HEK293 (cell line): ENCODE measurements around the gene SIX4.

Experiments
- CTCF ChIA-PET: fragments of 350-600 bp; formaldehyde crosslinking; extraction: SDS; loops from one replicate; lab custom pipeline; 2021; ENCODE audit warnings: antibody characterized with exemption; lab: Yijun Ruan, JAX
- POLR2A ChIA-PET: fragments of 300-600 bp; formaldehyde crosslinking; extraction: SDS; loops from one replicate; lab custom pipeline; 2020; ENCODE audit warnings: antibody characterized with exemption, inconsistent platforms; lab: Yijun Ruan, JAX
- H3K27ac ChIP-seq: fragments of 200-500 bp; sonication (Bioruptor generic); 2 replicates; pipeline ENCODE4 v1.5.1; 2014; ENCODE audit warnings: low read depth, low read length, control low read depth, inconsistent platforms; ENCODE audit errors: extremely low read depth
- H3K36me3 ChIP-seq, 2 experiments: fragments of 200-500 bp in 1 of 2; sonication (Bioruptor generic) in 1 of 2; 1 replicate in 1 of 2; 2 replicates in 1 of 2; pipeline ENCODE4 v1.5.1; 2014 to 2017; ENCODE audit warnings: inconsistent platforms in 2 of 2, low read length in 2 of 2; ENCODE audit not compliant: control insufficient read depth in 2 of 2, insufficient read depth in 1 of 2
- H3K4me1 ChIP-seq: fragments of 200-500 bp; sonication (Bioruptor generic); 2 replicates; pipeline ENCODE4 v1.5.1; 2014; ENCODE audit warnings: mild to moderate bottlenecking, low read length, inconsistent platforms; ENCODE audit not compliant: control insufficient read depth, insufficient read depth
- H3K4me3 ChIP-seq: 2 replicates; pipeline ENCODE4 v1.5.1; 2011; ENCODE audit warnings: low read depth, mild to moderate bottlenecking, control low read depth, low read length, moderate library complexity
- H3K9me3 ChIP-seq: fragments of 200-500 bp; sonication (Bioruptor generic); 2 replicates; pipeline ENCODE4 v1.5.1; 2014; ENCODE audit warnings: low read depth, low read length, inconsistent platforms; ENCODE audit not compliant: control insufficient read depth, insufficient read depth
- GLI4 ChIP-seq: fragments of 450-650 bp; formaldehyde crosslinking; IDR thresholded peaks from 2 replicates; pipeline ENCODE4 v1.5.1; 2016; ENCODE audit warnings: missing biosample characterization, missing genetic modification characterization
- KLF9 ChIP-seq: fragments of 450-650 bp; formaldehyde crosslinking; IDR thresholded peaks from 2 replicates; pipeline ENCODE4 v1.5.1; 2016; ENCODE audit warnings: missing biosample characterization, missing genetic modification characterization, low read depth
- MYNN ChIP-seq: fragments of 450-650 bp; formaldehyde crosslinking; IDR thresholded peaks from 2 replicates; pipeline ENCODE4 v1.5.1; 2016; ENCODE audit warnings: missing biosample characterization, missing genetic modification characterization, borderline replicate concordance
- ZBTB48 ChIP-seq: fragments of 450-650 bp; formaldehyde crosslinking; IDR thresholded peaks from 2 replicates; pipeline ENCODE4 v1.5.1; 2016; ENCODE audit warnings: missing biosample characterization, missing genetic modification characterization
- ZEB2 ChIP-seq: fragments of 450-650 bp; formaldehyde crosslinking; IDR thresholded peaks from 2 replicates; pipeline ENCODE4 v1.5.1; 2016; ENCODE audit warnings: missing biosample characterization, missing genetic modification characterization
- ZFP37 ChIP-seq: fragments of 450-650 bp; formaldehyde crosslinking; IDR thresholded peaks from 2 replicates; pipeline ENCODE4 v1.5.1; 2016; ENCODE audit warnings: missing biosample characterization, missing genetic modification characterization
- ZNF16 ChIP-seq: fragments of 450-650 bp; formaldehyde crosslinking; IDR thresholded peaks from 2 replicates; pipeline ENCODE4 v1.5.1; 2016; ENCODE audit warnings: low read depth, missing biosample characterization, missing genetic modification characterization
- ZNF223 ChIP-seq: fragments of 450-650 bp; formaldehyde crosslinking; IDR thresholded peaks from 2 replicates; pipeline ENCODE4 v1.5.1; 2016; ENCODE audit warnings: missing biosample characterization, missing genetic modification characterization
- ZNF239 ChIP-seq: fragments of 450-650 bp; formaldehyde crosslinking; IDR thresholded peaks from 2 replicates; pipeline ENCODE4 v1.5.1; 2016; ENCODE audit warnings: missing biosample characterization, missing genetic modification characterization
- ZNF266 ChIP-seq: fragments of 450-650 bp; formaldehyde crosslinking; IDR thresholded peaks from 2 replicates; pipeline ENCODE4 v1.5.1; 2016; ENCODE audit warnings: missing biosample characterization, missing genetic modification characterization, low read depth
- ZNF311 ChIP-seq: fragments of 450-650 bp; formaldehyde crosslinking; IDR thresholded peaks from 2 replicates; pipeline ENCODE4 v1.5.1; 2017; ENCODE audit warnings: missing biosample characterization, missing genetic modification characterization, borderline replicate concordance
- ZNF366 ChIP-seq: fragments of 450-650 bp; formaldehyde crosslinking; conservative IDR thresholded peaks from 2 replicates; pipeline ENCODE4 v1.5.1; 2016; ENCODE audit warnings: missing biosample characterization, missing genetic modification characterization
- ZNF473 ChIP-seq: fragments of 450-650 bp; formaldehyde crosslinking; IDR thresholded peaks from 2 replicates; pipeline ENCODE4 v1.5.1; 2017; ENCODE audit warnings: missing biosample characterization, missing genetic modification characterization
- ZNF549 ChIP-seq: fragments of 450-650 bp; IDR thresholded peaks from 2 replicates; pipeline ENCODE4 v1.5.1; 2018; ENCODE audit warnings: missing biosample characterization, missing genetic modification characterization, mild to moderate bottlenecking, inconsistent platforms, moderate library complexity
- ZNF571 ChIP-seq: fragments of 450-650 bp; formaldehyde crosslinking; IDR thresholded peaks from 2 replicates; pipeline ENCODE4 v1.5.0; 2017; ENCODE audit warnings: missing biosample characterization, missing genetic modification characterization
- ZNF585B ChIP-seq: fragments of 450-650 bp; formaldehyde crosslinking; IDR thresholded peaks from 2 replicates; pipeline ENCODE4 v1.5.1; 2016; ENCODE audit warnings: missing biosample characterization, missing genetic modification characterization
- ZNF610 ChIP-seq: fragments of 450-650 bp; formaldehyde crosslinking; IDR thresholded peaks from 2 replicates; pipeline ENCODE4 v1.5.1; 2016; ENCODE audit warnings: missing biosample characterization, missing genetic modification characterization, borderline replicate concordance
- ZNF624 ChIP-seq: fragments of 450-650 bp; formaldehyde crosslinking; IDR thresholded peaks from 2 replicates; pipeline ENCODE4 v1.5.1; 2017; ENCODE audit warnings: missing biosample characterization, missing genetic modification characterization
- ZNF701 ChIP-seq: fragments of 450-650 bp; formaldehyde crosslinking; IDR thresholded peaks from 2 replicates; pipeline ENCODE4 v1.5.1; 2016; ENCODE audit warnings: missing biosample characterization, missing genetic modification characterization
- ZNF747 ChIP-seq: fragments of 450-650 bp; formaldehyde crosslinking; IDR thresholded peaks from 2 replicates; pipeline ENCODE4 v1.5.1; 2016; ENCODE audit warnings: missing biosample characterization, missing genetic modification characterization
- ZNF837 ChIP-seq: fragments of 450-650 bp; formaldehyde crosslinking; IDR thresholded peaks from 2 replicates; pipeline ENCODE4 v1.5.1; 2016; ENCODE audit warnings: missing biosample characterization, missing genetic modification characterization
- TF ChIP-seq, protein P1 (sequence below): IDR thresholded peaks from 2 replicates; pipeline ENCODE4 v1.6.1; 2011; ENCODE audit warnings: mild to moderate bottlenecking, low read depth, low read length, borderline replicate concordance
- TF ChIP-seq, protein P2 (sequence below): fragments of 450-650 bp; formaldehyde crosslinking; IDR thresholded peaks from 2 replicates; pipeline ENCODE4 v1.5.1; 2016; ENCODE audit warnings: missing biosample characterization, missing genetic modification characterization
- TF ChIP-seq, protein P3 (sequence below): fragments of 450-650 bp; formaldehyde crosslinking; IDR thresholded peaks from 2 replicates; pipeline ENCODE4 v1.5.1; 2016; ENCODE audit warnings: missing biosample characterization, missing genetic modification characterization

Gene SIX4

DNA sequence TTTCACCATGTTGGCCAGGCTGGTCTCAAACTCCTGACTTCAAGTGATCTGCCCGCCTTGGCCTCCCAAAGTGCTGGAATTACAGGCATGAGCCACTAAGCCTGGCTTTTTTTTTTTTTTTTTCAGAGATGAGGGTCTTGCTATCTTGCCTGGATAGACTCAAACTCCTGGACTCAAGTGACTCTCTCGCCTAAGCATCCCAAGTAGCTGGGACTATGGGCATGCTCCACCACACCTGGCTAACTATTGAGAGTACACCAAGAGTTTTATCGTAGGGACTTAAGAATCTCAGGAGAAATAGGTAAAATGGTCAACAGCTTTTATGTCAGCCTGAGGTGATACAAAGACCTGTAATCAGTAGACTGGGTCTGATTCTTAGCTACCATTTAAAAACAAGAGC is 43.6 kb downstream of the SIX4 start (continued):
- TF ChIP-seq, protein P1, sequence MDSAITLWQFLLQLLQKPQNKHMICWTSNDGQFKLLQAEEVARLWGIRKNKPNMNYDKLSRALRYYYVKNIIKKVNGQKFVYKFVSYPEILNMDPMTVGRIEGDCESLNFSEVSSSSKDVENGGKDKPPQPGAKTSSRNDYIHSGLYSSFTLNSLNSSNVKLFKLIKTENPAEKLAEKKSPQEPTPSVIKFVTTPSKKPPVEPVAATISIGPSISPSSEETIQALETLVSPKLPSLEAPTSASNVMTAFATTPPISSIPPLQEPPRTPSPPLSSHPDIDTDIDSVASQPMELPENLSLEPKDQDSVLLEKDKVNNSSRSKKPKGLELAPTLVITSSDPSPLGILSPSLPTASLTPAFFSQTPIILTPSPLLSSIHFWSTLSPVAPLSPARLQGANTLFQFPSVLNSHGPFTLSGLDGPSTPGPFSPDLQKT, result no peak
- TF ChIP-seq ZNF571 (no peak), ZFP37 (tag by site-specific recombination) (no peak), ZNF624 (tag by site-specific recombination) (no peak)

DNA sequence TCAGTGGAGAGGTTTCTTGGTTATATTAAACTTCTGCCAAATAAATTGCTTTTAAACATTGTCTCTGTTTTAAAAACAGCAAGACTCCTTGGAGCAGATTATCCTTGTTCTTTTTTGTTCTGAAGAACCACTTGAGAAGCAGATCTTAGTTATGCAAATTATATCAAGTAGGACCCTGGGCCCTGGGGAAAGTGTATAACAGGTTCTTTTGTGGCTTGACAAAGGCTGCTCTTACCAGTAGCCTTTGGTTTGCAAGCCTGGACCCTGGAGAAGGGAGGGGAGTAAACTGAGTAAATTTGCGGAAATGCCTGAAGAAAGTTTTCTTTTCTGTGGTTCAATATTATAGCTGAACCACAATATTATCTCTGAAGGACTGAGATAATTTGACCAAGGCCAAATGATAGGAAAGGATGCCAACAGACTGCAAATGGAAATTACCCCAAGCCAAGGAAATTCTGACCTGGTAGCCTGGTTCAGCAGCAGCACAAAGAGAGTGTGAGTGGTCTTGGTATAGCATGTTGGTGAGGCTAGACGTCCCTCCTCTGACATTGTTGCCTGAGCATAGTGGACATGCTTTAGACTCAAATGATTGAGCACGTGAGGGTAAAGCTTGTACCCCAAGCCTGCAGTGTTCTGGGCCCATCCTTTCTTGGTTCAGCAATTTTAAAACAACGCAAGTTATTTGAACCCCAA is 44.4 kb downstream of the SIX4 start:
- no peak overlapping the region for H3K27ac ChIP-seq
- H3K36me3 ChIP-seq, result no peaks in the 10 kb centered on the region
- TF ChIP-seq ZNF747 (tag by site-specific recombination) (no peak), ZNF223 (tag by site-specific recombination) (no peak), ZNF701 (tag by site-specific recombination) (no peak), GLI4 (tag by site-specific recombination) (no peak), ZNF585B (tag by site-specific recombination) (no peak), ZNF473 (tag by site-specific recombination) (no peak), ZNF16 (tag by site-specific recombination) (no peak), ZEB2 (tag by site-specific recombination) (no peak), ZNF571 (no peak), ZNF837 (tag by site-specific recombination) (no peak), ZNF610 (tag by site-specific recombination) (no peak)
- TF ChIP-seq, protein P2, sequence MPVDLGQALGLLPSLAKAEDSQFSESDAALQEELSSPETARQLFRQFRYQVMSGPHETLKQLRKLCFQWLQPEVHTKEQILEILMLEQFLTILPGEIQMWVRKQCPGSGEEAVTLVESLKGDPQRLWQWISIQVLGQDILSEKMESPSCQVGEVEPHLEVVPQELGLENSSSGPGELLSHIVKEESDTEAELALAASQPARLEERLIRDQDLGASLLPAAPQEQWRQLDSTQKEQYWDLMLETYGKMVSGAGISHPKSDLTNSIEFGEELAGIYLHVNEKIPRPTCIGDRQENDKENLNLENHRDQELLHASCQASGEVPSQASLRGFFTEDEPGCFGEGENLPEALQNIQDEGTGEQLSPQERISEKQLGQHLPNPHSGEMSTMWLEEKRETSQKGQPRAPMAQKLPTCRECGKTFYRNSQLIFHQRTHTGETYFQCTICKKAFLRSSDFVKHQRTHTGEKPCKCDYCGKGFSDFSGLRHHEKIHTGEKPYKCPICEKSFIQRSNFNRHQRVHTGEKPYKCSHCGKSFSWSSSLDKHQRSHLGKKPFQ (tag by site-specific recombination), result no peak
- POLR2A ChIA-PET, result no interaction called here
- H3K4me1 ChIP-seq, result no peaks in the 10 kb centered on the region
- no peaks in the 10 kb centered on the region for H3K9me3 ChIP-seq
- CTCF ChIA-PET, result no interaction called here
- H3K4me3 ChIP-seq, result no peak overlapping the region

DNA sequence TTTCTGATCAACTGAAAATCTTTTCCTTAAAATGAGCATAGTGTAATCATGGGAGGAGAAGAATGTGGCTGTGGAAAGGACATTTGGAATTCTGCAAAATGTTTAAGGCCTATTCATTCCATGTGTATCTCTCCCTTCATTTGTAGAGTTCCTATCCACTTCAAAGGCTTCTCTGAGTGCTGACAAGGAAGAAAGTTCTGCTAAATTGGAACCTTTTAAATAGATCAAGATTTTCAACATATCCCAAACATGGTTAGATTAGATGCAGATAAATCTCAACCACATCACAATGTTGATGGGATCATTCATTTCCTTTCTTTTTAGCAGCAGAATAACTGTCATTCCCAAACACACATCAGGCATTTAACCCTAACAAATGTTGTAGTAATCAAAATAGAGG is 46.5 kb downstream of the SIX4 start:
- ChIA-PET POLR2A (interaction anchor here (0.6 kb wide), 1 partner anchor 34 kb away, joined by 3 read pairs; no protein-coding TSS in a partner anchor), CTCF (no interaction called here)
- Histone ChIP-seq H3K9me3 (no peaks in the 10 kb centered on the region), H3K4me3 (no peak overlapping the region), H3K27ac (no peak overlapping the region), H3K36me3 (no peaks in the 10 kb centered on the region), H3K4me1 (no peaks in the 10 kb centered on the region)
- TF ChIP-seq ZNF266 (tag by site-specific recombination), result no peak
- no peak for TF ChIP-seq ZNF311 (tag by site-specific recombination)
- no peak for TF ChIP-seq ZBTB48
- TF ChIP-seq ZNF223 (tag by site-specific recombination), result no peak

DNA sequence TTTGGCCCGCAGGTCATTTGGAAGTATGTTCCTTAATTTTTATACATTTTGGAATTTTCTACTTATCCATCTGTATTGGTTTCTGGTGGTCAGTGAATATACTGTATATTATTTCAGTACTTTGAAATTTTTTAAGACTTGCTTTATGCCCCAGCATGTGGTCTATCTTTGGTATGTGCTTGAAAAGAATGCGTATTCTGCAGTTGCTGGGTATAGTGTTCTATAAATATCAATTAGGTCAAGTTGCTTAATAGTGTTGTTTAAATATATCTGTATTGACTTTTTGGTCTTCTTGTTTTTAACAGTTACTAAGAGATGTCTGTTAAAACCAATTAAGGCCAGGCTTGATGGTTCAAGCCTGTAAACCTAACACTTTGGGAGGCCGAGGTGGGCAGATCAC is 53.2 kb downstream of the SIX4 start:
- H3K36me3 ChIP-seq, result no peaks in the 10 kb centered on the region
- H3K9me3 ChIP-seq, result no peaks in the 10 kb centered on the region
- no peaks in the 10 kb centered on the region for H3K4me1 ChIP-seq
- ChIA-PET CTCF (no interaction called here), POLR2A (no interaction called here)
- H3K27ac ChIP-seq, result no peak overlapping the region
- H3K4me3 ChIP-seq, result no peak overlapping the region
- no peak for TF ChIP-seq KLF9 (tag by site-specific recombination)
- TF ChIP-seq ZNF366 (tag by site-specific recombination), result no peak
- TF ChIP-seq MYNN (tag by site-specific recombination), result no peak
- TF ChIP-seq ZNF239, result no peak
- TF ChIP-seq ZNF549 (tag by site-specific recombination), result no peak
- TF ChIP-seq, protein P3, sequence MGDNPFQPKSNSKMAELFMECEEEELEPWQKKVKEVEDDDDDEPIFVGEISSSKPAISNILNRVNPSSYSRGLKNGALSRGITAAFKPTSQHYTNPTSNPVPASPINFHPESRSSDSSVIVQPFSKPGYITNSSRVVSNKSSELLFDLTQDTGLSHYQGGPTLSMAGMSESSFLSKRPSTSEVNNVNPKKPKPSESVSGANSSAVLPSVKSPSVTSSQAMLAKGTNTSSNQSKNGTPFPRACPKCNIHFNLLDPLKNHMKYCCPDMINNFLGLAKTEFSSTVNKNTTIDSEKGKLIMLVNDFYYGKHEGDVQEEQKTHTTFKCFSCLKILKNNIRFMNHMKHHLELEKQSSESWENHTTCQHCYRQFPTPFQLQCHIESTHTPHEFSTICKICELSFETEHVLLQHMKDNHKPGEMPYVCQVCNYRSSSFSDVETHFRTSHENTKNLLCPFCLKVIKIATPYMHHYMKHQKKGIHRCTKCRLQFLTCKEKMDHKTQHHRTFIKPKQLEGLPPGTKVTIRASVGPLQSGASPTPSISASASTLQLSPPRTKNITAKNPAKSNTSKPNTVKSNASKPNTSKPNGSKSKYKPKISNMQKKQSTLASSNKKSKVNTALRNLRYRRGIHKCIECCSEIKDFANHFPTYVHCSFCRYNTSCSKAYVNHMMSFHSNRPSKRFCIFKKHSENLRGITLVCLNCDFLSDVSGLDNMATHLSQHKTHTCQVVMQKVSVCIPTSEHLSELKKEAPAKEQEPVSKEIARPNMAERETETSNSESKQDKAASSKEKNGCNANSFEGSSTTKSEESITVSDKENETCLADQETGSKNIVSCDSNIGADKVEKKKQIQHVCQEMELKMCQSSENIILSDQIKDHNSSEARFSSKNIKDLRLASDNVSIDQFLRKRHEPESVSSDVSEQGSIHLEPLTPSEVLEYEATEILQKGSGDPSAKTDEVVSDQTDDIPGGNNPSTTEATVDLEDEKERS (tag by site-specific recombination), result no peak
